SH-SY5Y (cell line): ENCODE results near the gene ATF6.

Experiments
- GATA2 ChIP-seq: IDR thresholded peaks from 2 replicates; pipeline ENCODE4 v1.6.1; 2011; ENCODE audit warnings: mild to moderate bottlenecking, low read depth, low read length
- GATA3 ChIP-seq: IDR thresholded peaks from 2 replicates; pipeline ENCODE4 v1.6.1; 2011; ENCODE audit warnings: low read depth, mild to moderate bottlenecking, low read length, moderate library complexity

DNA sequence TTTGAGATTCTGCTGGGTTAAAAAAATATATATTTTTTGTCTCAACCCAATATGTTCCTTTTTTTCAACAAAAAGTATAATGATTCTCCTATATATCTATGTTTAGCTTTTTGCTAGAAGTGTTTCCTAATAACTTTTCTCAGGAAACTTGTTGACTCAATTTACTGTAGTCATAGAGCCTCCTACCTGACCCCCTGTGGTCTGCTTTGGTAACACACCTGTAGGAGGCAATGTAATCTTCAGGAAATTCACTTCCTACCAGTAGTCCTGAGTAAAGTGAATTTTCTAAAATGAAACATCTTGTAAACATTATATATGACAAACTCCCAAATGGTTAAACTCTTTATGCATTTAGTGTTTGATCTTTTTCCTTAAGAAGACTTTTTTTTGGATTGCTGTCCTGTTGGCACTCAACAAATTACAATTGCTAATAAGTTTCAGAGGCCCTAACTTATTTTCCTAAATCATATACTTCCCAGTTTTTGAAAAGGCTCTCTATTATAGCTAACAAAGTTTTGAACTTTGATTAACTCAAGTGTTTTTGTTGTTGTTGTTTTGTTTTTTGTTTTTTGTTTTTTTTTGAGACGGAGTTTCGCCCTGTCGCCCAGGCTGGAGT, 139.3 kb downstream of the ATF6 start:
- no peak for TF ChIP-seq GATA3
- no peak for TF ChIP-seq GATA2
